HEK293 (cell line): ENCODE results near the gene EBF4.

ENCODE experiments used
- ZNF660 ChIP-seq: fragments of 450-650 bp; IDR thresholded peaks from 2 replicates; pipeline ENCODE4 v1.5.1; 2018; ENCODE audit warnings: missing biosample characterization, mild to moderate bottlenecking, missing genetic modification characterization
- TF ChIP-seq, protein P1 (sequence below): fragments of 450-650 bp; formaldehyde crosslinking; IDR thresholded peaks from 2 replicates; pipeline ENCODE4 v1.5.1; 2016; ENCODE audit warnings: missing biosample characterization, missing genetic modification characterization
- TF ChIP-seq, protein P2 (sequence below): fragments of 450-650 bp; formaldehyde crosslinking; IDR thresholded peaks from 2 replicates; pipeline ENCODE4 v1.5.1; 2016; ENCODE audit warnings: missing biosample characterization, missing genetic modification characterization

DNA sequence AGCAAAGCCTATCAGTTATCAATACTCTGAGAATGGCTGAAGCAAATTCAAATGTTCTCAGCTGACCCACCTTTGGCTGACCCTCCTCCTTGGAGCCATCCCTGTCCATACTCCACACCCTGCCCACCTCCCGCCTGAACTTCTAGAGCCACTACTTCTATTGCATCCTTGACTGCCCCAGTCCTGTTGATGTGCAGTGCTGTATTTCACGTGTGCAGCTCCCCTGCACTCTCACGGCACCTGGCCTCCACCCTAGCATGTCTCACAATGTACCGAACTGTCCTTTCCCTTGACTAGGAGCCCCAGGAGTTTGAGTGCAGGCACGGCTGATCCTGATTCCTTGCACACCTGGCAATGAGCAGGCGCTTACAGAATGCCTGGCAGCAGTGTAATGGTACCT lies 100.9 kb downstream of the EBF4 start:
- TF ChIP-seq ZNF660 (tag by site-specific recombination) = no peak
- TF ChIP-seq, protein P1, sequence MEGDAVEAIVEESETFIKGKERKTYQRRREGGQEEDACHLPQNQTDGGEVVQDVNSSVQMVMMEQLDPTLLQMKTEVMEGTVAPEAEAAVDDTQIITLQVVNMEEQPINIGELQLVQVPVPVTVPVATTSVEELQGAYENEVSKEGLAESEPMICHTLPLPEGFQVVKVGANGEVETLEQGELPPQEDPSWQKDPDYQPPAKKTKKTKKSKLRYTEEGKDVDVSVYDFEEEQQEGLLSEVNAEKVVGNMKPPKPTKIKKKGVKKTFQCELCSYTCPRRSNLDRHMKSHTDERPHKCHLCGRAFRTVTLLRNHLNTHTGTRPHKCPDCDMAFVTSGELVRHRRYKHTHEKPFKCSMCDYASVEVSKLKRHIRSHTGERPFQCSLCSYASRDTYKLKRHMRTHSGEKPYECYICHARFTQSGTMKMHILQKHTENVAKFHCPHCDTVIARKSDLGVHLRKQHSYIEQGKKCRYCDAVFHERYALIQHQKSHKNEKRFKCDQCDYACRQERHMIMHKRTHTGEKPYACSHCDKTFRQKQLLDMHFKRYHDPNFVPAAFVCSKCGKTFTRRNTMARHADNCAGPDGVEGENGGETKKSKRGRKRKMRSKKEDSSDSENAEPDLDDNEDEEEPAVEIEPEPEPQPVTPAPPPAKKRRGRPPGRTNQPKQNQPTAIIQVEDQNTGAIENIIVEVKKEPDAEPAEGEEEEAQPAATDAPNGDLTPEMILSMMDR (tag by site-specific recombination) = no peak
- TF ChIP-seq, protein P2, sequence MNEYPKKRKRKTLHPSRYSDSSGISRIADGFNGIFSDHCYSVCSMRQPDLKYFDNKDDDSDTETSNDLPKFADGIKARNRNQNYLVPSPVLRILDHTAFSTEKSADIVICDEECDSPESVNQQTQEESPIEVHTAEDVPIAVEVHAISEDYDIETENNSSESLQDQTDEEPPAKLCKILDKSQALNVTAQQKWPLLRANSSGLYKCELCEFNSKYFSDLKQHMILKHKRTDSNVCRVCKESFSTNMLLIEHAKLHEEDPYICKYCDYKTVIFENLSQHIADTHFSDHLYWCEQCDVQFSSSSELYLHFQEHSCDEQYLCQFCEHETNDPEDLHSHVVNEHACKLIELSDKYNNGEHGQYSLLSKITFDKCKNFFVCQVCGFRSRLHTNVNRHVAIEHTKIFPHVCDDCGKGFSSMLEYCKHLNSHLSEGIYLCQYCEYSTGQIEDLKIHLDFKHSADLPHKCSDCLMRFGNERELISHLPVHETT (tag by site-specific recombination) = no peak
